Pons (tissue), 1 donor: ENCODE data around the gene CDC42EP2.

Experiments
- DNase-seq: peaks from one replicate; pipeline ENCODE4 v3.0.0-alpha.2; 2016; ENCODE audit warnings: low spot score

Gene CDC42EP2

GRCh38 chr11:65314501-65315203, at the start of gene CDC42EP2:
TSS of gene CDC42EP2 (plus strand) at chr11:65314866. CDS start at chr11:65320899, 6,033 bp downstream.
- peak; percentile 88 for DNase-seq

GRCh38 chr11:65266210-65266609, 48.5 kb upstream of the CDC42EP2 start:
- DNase-seq, result no peak

- peak; percentile 91 for DNase-seq
These were observed 39.7 kb upstream of the CDC42EP2 start for GRCh38 chr11:65274735-65275682.

- DNase-seq, result no peak
These were observed 38.8 kb upstream of the CDC42EP2 start for GRCh38 chr11:65275906-65276305.

- no peak for DNase-seq
These were observed 36.9 kb upstream of the CDC42EP2 start for GRCh38 chr11:65277631-65278277.

GRCh38 chr11:65278356-65278755, 36.3 kb upstream of the CDC42EP2 start:
- no peak for DNase-seq

GRCh38 chr11:65279279-65279678, 35.4 kb upstream of the CDC42EP2 start:
- DNase-seq, result no peak

GRCh38 chr11:65279741-65280440, 34.8 kb upstream of the CDC42EP2 start:
- no peak for DNase-seq

GRCh38 chr11:65280646-65281045, 34.0 kb upstream of the CDC42EP2 start:
- DNase-seq, result peak; percentile 38

- no peak for DNase-seq
These were observed 28.0 kb upstream of the CDC42EP2 start for GRCh38 chr11:65286686-65287085.

GRCh38 chr11:65287601-65288000, 27.1 kb upstream of the CDC42EP2 start:
- no peak for DNase-seq

GRCh38 chr11:65288706-65289536, 25.7 kb upstream of the CDC42EP2 start:
- no peak for DNase-seq

GRCh38 chr11:65290448-65291165, 24.1 kb upstream of the CDC42EP2 start:
- DNase-seq, result peak; percentile 97

GRCh38 chr11:65291613-65292012, 23.1 kb upstream of the CDC42EP2 start:
- DNase-seq, result peak; percentile 98

GRCh38 chr11:65292890-65293289, 21.8 kb upstream of the CDC42EP2 start:
- no peak for DNase-seq

- DNase-seq, result no peak
These were observed 20.7 kb upstream of the CDC42EP2 start for GRCh38 chr11:65293909-65294381.

GRCh38 chr11:65295001-65295400, 19.7 kb upstream of the CDC42EP2 start:
- DNase-seq, result no peak

GRCh38 chr11:65295571-65296341, 18.9 kb upstream of the CDC42EP2 start:
- no peak for DNase-seq

- no peak for DNase-seq
These were observed 17.5 kb upstream of the CDC42EP2 start for GRCh38 chr11:65297026-65297672.
